Measurements from ENCODE around the gene MMP25.

MMP25 gene

GRCh38 chr16:3094289-3095027 lies 48.1 kb downstream of the MMP25 start:
- DNase-seq (ENCODE audit: low spot score), result peak; percentile 76

GRCh38 chr16:3095869-3096268 lies 49.5 kb downstream of the MMP25 start:
- peak; percentile 32 for DNase-seq (ENCODE audit: low spot score)

GRCh38 chr16:3096362-3096761 lies 50.0 kb downstream of the MMP25 start:
- DNase-seq (ENCODE audit: low spot score), result no peak

GRCh38 chr16:3097266-3097665 lies 50.9 kb downstream of the MMP25 start:
- DNase-seq (ENCODE audit: low spot score), result no peak

- DNase-seq (ENCODE audit: low spot score), result no peak
Observed at GRCh38 chr16:3098459-3099394, 52.4 kb downstream of the MMP25 start, which contains the start of gene ZSCAN10. Gene ZSCAN10 (minus strand): TSS chr16:3099294. CDS start chr16:3092937, 6,357 bp downstream.

- DNase-seq (ENCODE audit: low spot score), result no peak
Observed at GRCh38 chr16:3099395-3099731, 53.0 kb downstream of the MMP25 start.

- DNase-seq (ENCODE audit: low spot score), result peak; percentile 95
Observed at GRCh38 chr16:3099732-3100499, 53.6 kb downstream of the MMP25 start.

- DNase-seq (ENCODE audit: low spot score), result peak; percentile 72
Observed at GRCh38 chr16:3101018-3101840, 54.9 kb downstream of the MMP25 start.

GRCh38 chr16:3101841-3102470 lies 55.6 kb downstream of the MMP25 start:
- no peak for DNase-seq (ENCODE audit: low spot score)

- peak; percentile 90 for DNase-seq (ENCODE audit: low spot score)
Observed at GRCh38 chr16:3106205-3106928, 60.0 kb downstream of the MMP25 start.

Measured in hematopoietic multipotent progenitor cell treated with erythropoietin and hydrocortisone succinate and interleukin-3 and kit ligand, for 15 days (in vitro differentiated cells).